ENCODE results near the gene NDFIP2. TPM values are rescaled to one million over a fixed set of nuclear protein-coding genes. Genes with fewer than 3 reads are reported as not detected.

The NDFIP2 gene
- total RNA-seq, 1 experiment from 2014 or later = 49.6 TPM

- RAD21 ChIA-PET (ENCODE audit: low non-redundant PET in 1 of 2, low total read pairs in 2 of 2, uncharacterized antibody in 2 of 2, unreplicated experiment in 2 of 2) = no interaction called here
- Histone ChIP-seq H3K9me2 (ENCODE audit: insufficient read depth) (no peaks in the 10 kb centered on the region), H3K79me2 (ENCODE audit: insufficient read depth, low read length) (no peaks in the 10 kb centered on the region), H3K9ac (ENCODE audit: low read length) (no peak overlapping the region), H3K4me1 (ENCODE audit: control insufficient read depth in 1 of 2, insufficient read depth in 2 of 2, low read length in 2 of 2) (peaks cover 0 to 6% of the 10 kb centered on the region in 2 experiments; a peak in 1 of 4 replicates), H3K36me3 (ENCODE audit: control insufficient read depth in 1 of 2, insufficient read depth in 2 of 2, low read length in 2 of 2) (no peaks in the 10 kb centered on the region), H3K4me3 (replicated peaks in 1 of 2; ENCODE audit: low read depth in 1 of 2, low read length in 2 of 2) (no peak overlapping the region), H3K4me2 (ENCODE audit: low read length) (no peak overlapping the region), H3K27me3 (ENCODE audit: insufficient read depth, low read length) (no peaks in the 10 kb centered on the region), H3K9me3 (ENCODE audit: control insufficient read depth in 1 of 2, insufficient read depth in 1 of 2, low read depth in 1 of 2, low read length in 2 of 2) (no peaks in the 10 kb centered on the region), H2AFZ (ENCODE audit: low read depth, low read length, poor library complexity, severe bottlenecking) (no peak overlapping the region), H4K20me1 (ENCODE audit: insufficient read depth) (no peaks in the 10 kb centered on the region), H3K27ac (ENCODE audit: low read depth, low read length) (no peak overlapping the region)
- intact Hi-C loops (cut with micrococcal nuclease) = no loop called here
- BruUV-seq (replicated peaks) = no TSS peak
- TF ChIP-seq ATF3 (IDR thresholded peaks at IDR 0.05) (no peak), CTCF (IDR thresholded peaks at IDR 0.05 in 2 of 3, conservative IDR thresholded peaks at IDR 0.05 in 1 of 3; ENCODE audit: borderline replicate concordance in 1 of 3, insufficient read depth in 1 of 3, low read depth in 2 of 3, low read length in 2 of 3) (no peak), TCF7L2 (IDR thresholded peaks at IDR 0.05; ENCODE audit: borderline replicate concordance, extremely low read depth, insufficient read depth, insufficient read length) (no peak), ELF1 (IDR thresholded peaks at IDR 0.05; ENCODE audit: borderline replicate concordance, low read depth) (no peak), ZNF274 (IDR thresholded peaks at IDR 0.05; ENCODE audit: low read depth, low read length) (no peak), CBX3 (IDR thresholded peaks at IDR 0.05; ENCODE audit: low read depth) (no peak), SP1 (IDR thresholded peaks at IDR 0.05; ENCODE audit: low read depth) (no peak), ZFX (IDR thresholded peaks at IDR 0.05) (no peak), EGR1 (IDR thresholded peaks at IDR 0.05; ENCODE audit: low read depth) (no peak)
- no peak for ATAC-seq
- CTCF ChIA-PET = no interaction called here
- DNase-seq (ENCODE audit: low read depth, low spot score) = no peak
- POLR2A ChIA-PET = no interaction called here
Measured at GRCh38 chr13:79458436-79458835, 22.5 kb upstream of the NDFIP2 start.

GRCh38 chr13:79459906-79460305 lies 21.0 kb upstream of the NDFIP2 start:
- no TSS peak for BruUV-seq (replicated peaks)
- H3K79me2 ChIP-seq (ENCODE audit: insufficient read depth, low read length) = no peaks in the 10 kb centered on the region
- H4K20me1 ChIP-seq (ENCODE audit: insufficient read depth) = no peaks in the 10 kb centered on the region
- no peak for TF ChIP-seq MAX (IDR thresholded peaks at IDR 0.05)
- no peak for TF ChIP-seq REST (IDR thresholded peaks at IDR 0.05; ENCODE audit: low read depth)
- no peak for TF ChIP-seq ZBTB33 (IDR thresholded peaks at IDR 0.05; ENCODE audit: extremely low read depth, insufficient replicate concordance, low read length)
- TF ChIP-seq ATF3 (IDR thresholded peaks at IDR 0.05) = no peak
- no peak for TF ChIP-seq EGR1 (IDR thresholded peaks at IDR 0.05; ENCODE audit: low read depth)

More at GRCh38 chr13:79459906-79460305, 21.0 kb upstream of the NDFIP2 start:
- no peak overlapping the region for H3K27ac ChIP-seq (ENCODE audit: low read depth, low read length)
- intact Hi-C loops (cut with micrococcal nuclease) = no loop called here
- CTCF ChIA-PET = no interaction called here
- POLR2A ChIA-PET = no interaction called here
- H3K4me2 ChIP-seq (ENCODE audit: low read length) = no peak overlapping the region
- no peak overlapping the region for H2AFZ ChIP-seq (ENCODE audit: low read depth, low read length, poor library complexity, severe bottlenecking)
- H3K4me1 ChIP-seq (ENCODE audit: control insufficient read depth in 1 of 2, insufficient read depth in 2 of 2, low read length in 2 of 2) = peaks cover 0 to 6% of the 10 kb centered on the region in 2 experiments; a peak in 1 of 4 replicates
- no peaks in the 10 kb centered on the region for H3K9me3 ChIP-seq (ENCODE audit: control insufficient read depth in 1 of 2, insufficient read depth in 1 of 2, low read depth in 1 of 2, low read length in 2 of 2)
- H3K4me3 ChIP-seq (replicated peaks in 1 of 2; ENCODE audit: low read depth in 1 of 2, low read length in 2 of 2) = no peak overlapping the region
- no peaks in the 10 kb centered on the region for H3K9me2 ChIP-seq (ENCODE audit: insufficient read depth)
- no peaks in the 10 kb centered on the region for H3K27me3 ChIP-seq (ENCODE audit: insufficient read depth, low read length)
- DNase-seq (ENCODE audit: low read depth, low spot score) (no peak), ATAC-seq (no peak)
- RAD21 ChIA-PET (ENCODE audit: low non-redundant PET in 1 of 2, low total read pairs in 2 of 2, uncharacterized antibody in 2 of 2, unreplicated experiment in 2 of 2) = no interaction called here
- no peaks in the 10 kb centered on the region for H3K36me3 ChIP-seq (ENCODE audit: control insufficient read depth in 1 of 2, insufficient read depth in 2 of 2, low read length in 2 of 2)
- H3K9ac ChIP-seq (ENCODE audit: low read length) = no peak overlapping the region

Measured in HCT116 (cell line).